Endothelial cell (in vitro differentiated cells): ENCODE data around the gene RAB28. TPM values are rescaled to one million over a fixed set of nuclear protein-coding genes. Genes with fewer than 3 reads are reported as not detected.

ENCODE experiments used
- DNase-seq: peaks from one replicate; pipeline ENCODE4 v3.0.0; 2021; ENCODE audit warnings: low spot score
- H3K27ac Mint-ChIP-seq: one replicate; pipeline ENCODE4 v1.8.0; 2021; ENCODE audit warnings: mixed read lengths, inconsistent platforms; ENCODE audit not compliant: unreplicated experiment
- H3K27me3 Mint-ChIP-seq: one replicate; pipeline ENCODE4 v1.8.0; 2021; ENCODE audit warnings: mild to moderate bottlenecking, moderate library complexity, mixed read lengths, inconsistent platforms; ENCODE audit not compliant: unreplicated experiment
- H3K36me3 Mint-ChIP-seq: one replicate; pipeline ENCODE4 v1.8.0; 2021; ENCODE audit warnings: mild to moderate bottlenecking, low read depth, mixed read lengths, inconsistent platforms; ENCODE audit not compliant: unreplicated experiment
- H3K4me1 Mint-ChIP-seq: one replicate; pipeline ENCODE4 v1.8.0; 2021; ENCODE audit warnings: mild to moderate bottlenecking, mixed read lengths, inconsistent platforms; ENCODE audit not compliant: unreplicated experiment
- H3K4me3 Mint-ChIP-seq: one replicate; pipeline ENCODE4 v1.8.0; 2021; ENCODE audit warnings: mild to moderate bottlenecking, mixed read lengths, inconsistent platforms; ENCODE audit not compliant: unreplicated experiment
- H3K9me3 Mint-ChIP-seq: one replicate; pipeline ENCODE4 v1.8.0; 2021; ENCODE audit warnings: mixed read lengths, inconsistent platforms; ENCODE audit not compliant: unreplicated experiment
- CTCF ChIP-seq: fragments of 200-600 bp; sonication (generic); IDR thresholded peaks from one replicate; pipeline ENCODE4 v1.5.0; 2021; ENCODE audit warnings: antibody characterized with exemption; ENCODE audit not compliant: unreplicated experiment
- total RNA-seq: library from RNA; stranded (reverse); fragmentation: NEBNext Ultra II Directional; extraction: Animal tissue kit (Norgen Biotek cat#: 25700); gene quantifications from one replicate; pipeline ENCODE4 v1.2.1, GENCODE V29; 2021; ENCODE audit not compliant: unreplicated experiment

RAB28 gene
- total RNA-seq, 1 donor from 2014 or later = 17.5 TPM

DNA sequence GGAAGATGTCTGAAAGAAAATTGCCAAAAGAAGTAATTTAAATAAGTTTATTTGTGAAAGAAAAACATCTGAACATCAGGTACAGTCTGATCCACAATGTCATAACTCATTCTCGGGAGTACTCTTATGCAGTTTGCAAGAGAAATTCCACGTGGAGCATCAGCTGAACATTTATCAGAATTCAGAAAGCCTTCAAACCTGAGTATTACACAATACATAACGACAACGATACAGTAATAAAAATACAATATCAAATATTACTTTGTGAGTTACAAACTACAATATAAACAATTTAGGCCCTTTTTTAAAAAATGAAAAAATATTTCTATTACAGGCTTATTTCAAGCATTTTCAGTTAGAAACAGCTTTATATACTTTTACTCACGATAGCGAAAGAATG is 116.4 kb downstream of the RAB28 start:
- H3K9me3 Mint-ChIP-seq = no peaks in the 10 kb centered on the region
- TF ChIP-seq CTCF = no peak
- H3K4me3 Mint-ChIP-seq = no peak overlapping the region
- peaks cover 9% of the 10 kb centered on the region for H3K27me3 Mint-ChIP-seq
- no peaks in the 10 kb centered on the region for H3K4me1 Mint-ChIP-seq
- DNase-seq = no peak
- no peaks in the 10 kb centered on the region for H3K36me3 Mint-ChIP-seq
- no peak overlapping the region for H3K27ac Mint-ChIP-seq

GRCh38 chr4:13367244-13367643 is 116.9 kb downstream of the RAB28 start:
- no peaks in the 10 kb centered on the region for H3K4me1 Mint-ChIP-seq
- no peak for TF ChIP-seq CTCF
- no peak overlapping the region for H3K27ac Mint-ChIP-seq
- H3K27me3 Mint-ChIP-seq = peaks cover 9% of the 10 kb centered on the region
- DNase-seq = no peak
- no peaks in the 10 kb centered on the region for H3K36me3 Mint-ChIP-seq
- no peaks in the 10 kb centered on the region for H3K9me3 Mint-ChIP-seq
- no peak overlapping the region for H3K4me3 Mint-ChIP-seq

DNA sequence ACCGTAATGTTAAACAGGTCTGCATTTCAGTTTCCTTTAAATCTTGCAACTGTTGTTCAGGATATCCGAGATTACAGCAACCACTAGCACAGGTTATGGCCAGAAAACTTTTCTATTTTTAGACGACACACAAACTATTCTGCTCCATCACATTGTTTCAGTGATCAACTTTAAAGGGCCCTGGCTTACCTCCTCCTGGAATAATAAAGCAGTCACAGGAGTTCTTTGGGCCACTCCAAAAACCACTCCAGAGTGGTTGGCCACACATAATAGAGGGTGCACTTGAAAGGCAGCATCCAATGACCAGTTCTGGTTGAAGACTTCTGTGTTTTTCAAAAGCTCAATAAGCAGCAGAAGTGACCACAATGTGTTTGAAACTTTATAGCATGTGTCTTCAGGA is 118.9 kb downstream of the RAB28 start:
- no peak for DNase-seq
- Mint-ChIP-seq H3K27ac (no peak overlapping the region), H3K4me3 (no peak overlapping the region), H3K36me3 (no peaks in the 10 kb centered on the region), H3K4me1 (no peaks in the 10 kb centered on the region), H3K9me3 (no peaks in the 10 kb centered on the region), H3K27me3 (peaks cover 9% of the 10 kb centered on the region)
- no peak for TF ChIP-seq CTCF

DNA sequence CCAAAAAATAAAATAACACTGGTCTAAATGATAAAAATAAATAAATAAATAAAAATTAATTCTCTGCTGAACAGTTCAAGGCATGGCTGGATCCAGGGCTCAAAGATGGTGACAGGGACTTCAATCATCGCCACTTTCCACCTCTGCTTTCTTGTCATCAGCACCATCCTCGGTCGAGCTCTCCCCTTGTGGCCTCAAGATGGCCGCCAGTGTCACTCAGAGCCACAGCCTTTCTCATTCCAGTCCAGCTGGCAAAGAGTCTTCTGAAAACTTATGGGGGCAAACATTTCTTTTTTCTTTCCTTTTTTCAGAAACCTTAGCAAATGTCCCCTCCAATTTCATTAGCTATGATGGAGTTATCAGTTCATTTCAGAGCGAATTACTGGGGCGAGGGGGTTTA is 119.5 kb downstream of the RAB28 start:
- Mint-ChIP-seq H3K4me1 (no peaks in the 10 kb centered on the region), H3K27me3 (peaks cover 9% of the 10 kb centered on the region), H3K9me3 (no peaks in the 10 kb centered on the region), H3K36me3 (no peaks in the 10 kb centered on the region), H3K4me3 (peak overlapping the region; percentile 66), H3K27ac (no peak overlapping the region)
- no peak for TF ChIP-seq CTCF
- no peak for DNase-seq

DNA sequence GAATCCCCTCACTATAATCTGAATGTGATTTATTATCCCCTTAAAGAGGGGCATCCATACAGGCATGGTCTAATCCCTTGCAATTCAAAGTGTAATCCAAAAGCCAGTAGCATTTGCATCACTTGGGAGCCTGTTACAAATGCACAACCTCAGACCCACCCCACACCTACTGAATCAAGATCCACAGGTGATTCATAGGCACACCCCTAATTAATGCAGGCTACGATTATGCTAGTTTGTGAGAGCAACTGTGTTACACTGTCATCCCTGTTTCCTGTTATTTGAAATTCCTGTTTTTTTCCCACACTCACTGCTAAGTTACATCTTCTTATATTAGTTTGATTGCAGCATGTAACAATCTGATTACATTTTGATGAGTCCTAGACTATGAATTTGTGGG is 120.0 kb downstream of the RAB28 start:
- H3K4me3 Mint-ChIP-seq = no peak overlapping the region
- H3K27ac Mint-ChIP-seq = no peak overlapping the region
- no peak for TF ChIP-seq CTCF
- H3K36me3 Mint-ChIP-seq = no peaks in the 10 kb centered on the region
- H3K4me1 Mint-ChIP-seq = no peaks in the 10 kb centered on the region
- H3K9me3 Mint-ChIP-seq = no peaks in the 10 kb centered on the region
- H3K27me3 Mint-ChIP-seq = peaks cover 9% of the 10 kb centered on the region
- no peak for DNase-seq
